Mucosa of descending colon (tissue), 3 donors: ENCODE measurements around the gene ELAVL3. TPM values are rescaled to one million over a fixed set of nuclear protein-coding genes. Genes with fewer than 3 reads are reported as not detected.

Source experiments
- ATAC-seq: fragments of 200-7000 bp; cut with Tn5 transposase; one replicate; pipeline ENCODE4 v1.9.1; 2020; ENCODE audit warnings: mild to moderate bottlenecking, moderate library complexity
- DNase-seq, 3 donors: peaks; one replicate each; pipeline ENCODE4 v3.0.0-alpha.2; 2020
- H3K36me3 ChIP-seq: fragments of 200-600 bp; one replicate; pipeline ENCODE4 v1.8.0; 2021; ENCODE audit warnings: low read depth, mild to moderate bottlenecking
- H3K4me1 ChIP-seq: fragments of 200-600 bp; one replicate; pipeline ENCODE4 v1.8.0; 2021; ENCODE audit warnings: low read depth, mild to moderate bottlenecking
- H3K4me3 ChIP-seq: fragments of 200-600 bp; one replicate; pipeline ENCODE4 v1.8.0; 2021; ENCODE audit warnings: mild to moderate bottlenecking
- H3K9me3 ChIP-seq: fragments of 200-600 bp; one replicate; pipeline ENCODE4 v1.8.0; 2021; ENCODE audit warnings: mild to moderate bottlenecking
- CTCF ChIP-seq: fragments of 200-600 bp; IDR thresholded peaks from one replicate; pipeline ENCODE4 v1.8.0; 2022; ENCODE audit warnings: antibody characterized with exemption, mild to moderate bottlenecking
- intact Hi-C, 2 donors: fragments of 100-400 bp; cut with DNase I in 1 of 2; cut with micrococcal nuclease in 1 of 2; formaldehyde crosslinking; loops; one replicate each; pipeline versions ENCODE4 v1.11.0 to v1.11.1; 2022; cut with DNase I, micrococcal nuclease
- total RNA-seq, 3 donors: library from RNA; stranded (reverse); fragmentation: NEBNext Ultra II Directional in 2 of 3; extraction: Animal tissue kit (Norgen Biotek cat#: 25700) in 2 of 3; gene quantifications; one replicate each; pipeline versions ENCODE4 v1.2.1 to v1.2.4, GENCODE V29; 2021 to 2023
- donor health status: DM: no; HTN: no; CAD: no; lungs with moderate emphysema.
- donor health status: DM: no; HTN: no; CAD: no.
- donor health status: DM: no; HTN: yes; CAD: no.

Gene ELAVL3
- total RNA-seq, 3 donors from 2014 or later, result 0.51 to 2.5 TPM; not detected in 1

GRCh38 chr19:11453468-11454341 lies 27.1 kb downstream of the ELAVL3 start:
- no peaks in the 10 kb centered on the region for H3K36me3 ChIP-seq
- intact Hi-C loops, result no loop called here
- TF ChIP-seq CTCF, result no peak
- DNase-seq (no peak), ATAC-seq (no peak)
- no peaks in the 10 kb centered on the region for H3K9me3 ChIP-seq
- no peaks in the 10 kb centered on the region for H3K4me1 ChIP-seq
- no peak overlapping the region for H3K4me3 ChIP-seq

- no peaks in the 10 kb centered on the region for H3K4me1 ChIP-seq
- intact Hi-C loops, result no loop called here
- H3K9me3 ChIP-seq, result no peaks in the 10 kb centered on the region
- no peak for TF ChIP-seq CTCF
- DNase-seq (no peak), ATAC-seq (no peak)
- H3K4me3 ChIP-seq, result no peak overlapping the region
- no peaks in the 10 kb centered on the region for H3K36me3 ChIP-seq
These were observed 28.1 kb downstream of the ELAVL3 start for GRCh38 chr19:11452620-11453310.

DNA sequence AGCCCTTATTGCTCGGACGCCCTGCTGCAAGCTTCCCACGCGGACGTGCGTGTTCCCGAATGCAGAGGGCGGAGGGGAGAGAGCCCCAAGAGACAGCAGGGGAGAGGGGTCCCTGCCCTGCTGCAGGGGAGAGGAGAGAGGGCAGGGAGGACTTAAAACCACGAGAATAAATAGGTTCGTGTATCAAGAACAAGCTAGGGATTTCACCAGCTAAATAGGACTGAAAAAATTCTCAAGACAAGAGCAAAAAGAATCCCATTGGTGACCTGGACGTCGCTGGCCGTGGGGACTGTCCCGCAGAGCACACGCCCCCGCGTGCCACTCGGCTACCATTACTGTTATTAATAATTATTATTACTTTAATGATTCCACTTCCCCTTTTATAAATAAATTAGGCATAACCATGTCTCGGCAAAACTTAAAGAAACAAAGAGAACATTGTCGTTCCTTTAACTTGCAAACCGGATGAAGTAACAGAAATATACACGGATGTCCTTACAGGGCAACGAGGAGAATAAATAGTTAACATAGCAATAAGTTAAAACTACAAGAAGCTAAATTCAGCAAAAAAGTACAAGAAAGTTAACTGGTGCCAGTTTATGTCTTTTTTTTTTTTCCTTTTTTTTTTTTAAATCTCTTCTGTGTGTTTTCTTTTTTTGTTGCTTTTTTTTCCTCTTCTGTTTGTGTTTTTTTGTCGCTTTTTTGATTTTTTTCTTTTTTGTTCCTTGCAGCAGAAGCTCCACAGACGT lies 28.8 kb downstream of the ELAVL3 start:
- Histone ChIP-seq H3K9me3 (no peaks in the 10 kb centered on the region), H3K4me3 (no peak overlapping the region), H3K4me1 (no peaks in the 10 kb centered on the region), H3K36me3 (no peaks in the 10 kb centered on the region)
- DNase-seq (no peak), ATAC-seq (no peak)
- TF ChIP-seq CTCF, result no peak
- intact Hi-C loops, result no loop called here

GRCh38 chr19:11451327-11451870 lies 29.4 kb downstream of the ELAVL3 start:
- intact Hi-C loops, result no loop called here
- Histone ChIP-seq H3K9me3 (no peaks in the 10 kb centered on the region), H3K36me3 (no peaks in the 10 kb centered on the region), H3K4me1 (no peaks in the 10 kb centered on the region), H3K4me3 (no peak overlapping the region)
- no peak for ATAC-seq
- TF ChIP-seq CTCF, result no peak
- DNase-seq, result no peak

- intact Hi-C loops, result no loop called here
- no peaks in the 10 kb centered on the region for H3K4me1 ChIP-seq
- no peaks in the 10 kb centered on the region for H3K36me3 ChIP-seq
- no peak for TF ChIP-seq CTCF
- H3K9me3 ChIP-seq, result no peaks in the 10 kb centered on the region
- ATAC-seq, result no peak
- DNase-seq, result no peak
- no peak overlapping the region for H3K4me3 ChIP-seq
These were observed 30.1 kb downstream of the ELAVL3 start for GRCh38 chr19:11450570-11451326.
